Liver (tissue), 9 donors: ENCODE results near the gene IBA57. TPM values are rescaled to one million over a fixed set of nuclear protein-coding genes. Genes with fewer than 3 reads are reported as not detected.

Source experiments
- DNase-seq: peaks from one replicate; pipeline ENCODE4 v3.0.0-alpha.2; 2017; ENCODE audit warnings: low spot score
- H3K27ac ChIP-seq, 2 donors: one replicate each; pipeline ENCODE4 v1.7.0; 2013; ENCODE audit warnings: inconsistent platforms in 2 of 2, low read length in 2 of 2, control low read depth in 1 of 2, low read depth in 1 of 2, mild to moderate bottlenecking in 1 of 2
- H3K27me3 ChIP-seq, 4 donors: one replicate each; pipeline versions ENCODE4 v1.6.1 to v1.7.0; 2013; ENCODE audit warnings: low read length in 3 of 4, inconsistent platforms in 1 of 4, mild to moderate bottlenecking in 1 of 4, moderate library complexity in 1 of 4; ENCODE audit not compliant: control insufficient read depth in 4 of 4, insufficient read depth in 4 of 4
- H3K36me3 ChIP-seq, 4 donors: one replicate each; pipeline versions ENCODE4 v1.6.1 to v1.7.0; 2013; ENCODE audit warnings: low read length in 3 of 4, mild to moderate bottlenecking in 3 of 4, low read depth in 1 of 4, moderate library complexity in 1 of 4; ENCODE audit not compliant: control insufficient read depth in 4 of 4, insufficient read depth in 3 of 4
- H3K4me1 ChIP-seq, 4 donors: one replicate each; pipeline versions ENCODE4 v1.6.1 to v1.7.0; 2013; ENCODE audit warnings: low read length in 3 of 4, mild to moderate bottlenecking in 3 of 4, moderate library complexity in 1 of 4; ENCODE audit not compliant: control insufficient read depth in 4 of 4, insufficient read depth in 4 of 4
- H3K4me3 ChIP-seq, 3 donors: one replicate each; pipeline versions ENCODE4 v1.6.1 to v1.7.0; 2013; ENCODE audit warnings: low read length in 3 of 3, control low read depth in 1 of 3, low read depth in 1 of 3, mild to moderate bottlenecking in 1 of 3
- H3K9ac ChIP-seq, 2 donors: one replicate each; pipeline ENCODE4 v1.7.0; 2013; ENCODE audit warnings: low read length in 2 of 2, mild to moderate bottlenecking in 2 of 2, moderate library complexity in 2 of 2, control low read depth in 1 of 2, low read depth in 1 of 2
- H3K9me3 ChIP-seq, 4 donors: one replicate each; pipeline versions ENCODE4 v1.6.1 to v1.7.0; 2013; ENCODE audit warnings: low read length in 3 of 4; ENCODE audit not compliant: control insufficient read depth in 4 of 4
- EGR1 ChIP-seq, 2 donors: IDR thresholded peaks; 2 replicates each; pipeline ENCODE4 v1.6.1; 2016 to 2018; ENCODE audit warnings: antibody characterized with exemption in 2 of 2, low read depth in 2 of 2
- FOXA1 ChIP-seq: IDR thresholded peaks from 2 replicates; pipeline ENCODE4 v1.6.1; 2016; ENCODE audit warnings: antibody characterized with exemption
- FOXA2 ChIP-seq: IDR thresholded peaks from 2 replicates; pipeline ENCODE4 v1.6.1; 2016; ENCODE audit warnings: antibody characterized with exemption
- GABPA ChIP-seq, 2 donors: IDR thresholded peaks in 1 of 2; conservative IDR thresholded peaks in 1 of 2; 2 replicates each; pipeline ENCODE4 v1.6.1; 2016; ENCODE audit warnings: antibody characterized with exemption in 2 of 2, mild to moderate bottlenecking in 1 of 2, moderate library complexity in 1 of 2
- HNF4A ChIP-seq, 2 donors: conservative IDR thresholded peaks; 2 replicates each; pipeline ENCODE4 v1.6.1; 2016; ENCODE audit warnings: antibody characterized with exemption in 2 of 2, mild to moderate bottlenecking in 2 of 2
- NR2F2 ChIP-seq: IDR thresholded peaks from 2 replicates; pipeline ENCODE4 v1.6.1; 2016; ENCODE audit warnings: antibody characterized with exemption
- RXRA ChIP-seq, 2 donors: IDR thresholded peaks; 2 replicates each; pipeline ENCODE4 v1.6.1; 2017 to 2018; ENCODE audit warnings: antibody characterized with exemption in 2 of 2, mild to moderate bottlenecking in 1 of 2
- SP1 ChIP-seq: IDR thresholded peaks from 2 replicates; pipeline ENCODE4 v1.6.1; 2018; ENCODE audit warnings: antibody characterized with exemption, mild to moderate bottlenecking
- YY1 ChIP-seq: IDR thresholded peaks from 2 replicates; pipeline ENCODE4 v1.6.1; 2016; ENCODE audit warnings: antibody characterized with exemption, mild to moderate bottlenecking
- WGBS: extraction: QIAGEN DNeasy Blood & Tissue Kit; methylation state at CpG from one replicate; pipeline ENCODE4 v1.1.7; 2013; 5-methylcytosine and 5-hydroxymethylcytosine counted together
- polyA plus RNA-seq, 2 donors: library from polyadenylated mRNA; stranded (reverse) in 1 of 2; unstranded in 1 of 2; fragments of 200-250 nt in 1 of 2; fragments of >200 nt in 1 of 2; fragmentation: Nextera tagmentation in 1 of 2; extraction: Ambion mirVana in 1 of 2; gene quantifications; one replicate each; pipeline versions ENCODE4 v1.2.1 to v1.2.3, GENCODE V29; 2013 to 2015
- total RNA-seq, 2 donors: library from RNA; depleted of rRNA; stranded (reverse); fragments of >200 nt; gene quantifications; one replicate each; pipeline ENCODE4 v1.2.3, GENCODE V29; 2014
- TF ChIP-seq, protein P1 (sequence below): IDR thresholded peaks from 2 replicates; pipeline ENCODE4 v1.6.1; 2016; ENCODE audit warnings: antibody characterized with exemption
- TF ChIP-seq, protein P2 (sequence below): IDR thresholded peaks from 2 replicates; pipeline ENCODE4 v1.6.1; 2016; ENCODE audit warnings: antibody characterized with exemption
- TF ChIP-seq, protein P3 (sequence below): IDR thresholded peaks from 2 replicates; pipeline ENCODE4 v1.6.1; 2016; ENCODE audit warnings: antibody characterized with exemption, mild to moderate bottlenecking
- TF ChIP-seq, protein P4 (sequence below): fragments of 150-350 bp; IDR thresholded peaks from 2 replicates; pipeline ENCODE4 v1.5.1; 2017; ENCODE audit warnings: improper control_type of control experiment, low read depth, low read length; ENCODE audit not compliant: missing input control
- donor health status: healthy.
- donor health status: healthy.
- donor health status: healthy.
- donor health status: healthy.
- donor health status: healthy.

IBA57 gene
- total and polyA plus RNA-seq, 4 donors: 1.6 to 12.0 (median 8.4) TPM

DNA sequence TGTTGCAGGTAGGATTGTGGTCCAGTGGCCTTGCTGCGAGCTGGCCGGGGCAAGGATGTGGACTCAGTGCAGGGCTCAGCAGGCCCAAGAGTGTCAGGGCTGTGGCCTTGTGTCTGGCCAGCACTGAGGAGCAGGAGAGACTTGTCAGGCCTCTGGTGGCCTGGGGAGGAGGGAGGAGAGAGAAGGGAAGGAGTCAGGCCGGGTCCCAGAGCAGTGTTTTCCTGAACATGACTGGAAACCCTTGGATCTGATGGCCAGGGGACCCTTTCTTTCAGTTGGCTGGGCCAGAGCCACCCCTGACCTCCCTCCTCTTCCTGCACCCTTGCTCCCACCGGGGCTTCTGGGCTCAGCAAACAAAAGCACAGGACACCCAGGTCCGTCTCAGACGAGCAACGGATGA is 5.1 kb downstream of the IBA57 start:
- H3K9ac ChIP-seq: no peak overlapping the region
- H3K4me3 ChIP-seq: no peak overlapping the region
- no peak overlapping the region for H3K27ac ChIP-seq
- TF ChIP-seq SP1 (no peak), GABPA (IDR thresholded peaks at IDR 0.05 in 1 of 2, conservative IDR thresholded peaks at IDR 0.05 in 1 of 2) (no peak), NR2F2 (no peak)
- TF ChIP-seq, protein P1, sequence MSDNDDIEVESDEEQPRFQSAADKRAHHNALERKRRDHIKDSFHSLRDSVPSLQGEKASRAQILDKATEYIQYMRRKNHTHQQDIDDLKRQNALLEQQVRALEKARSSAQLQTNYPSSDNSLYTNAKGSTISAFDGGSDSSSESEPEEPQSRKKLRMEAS: no peak
- no peaks in the 10 kb centered on the region for H3K27me3 ChIP-seq
- peaks cover 0 to 5% (median 1%) of the 10 kb centered on the region in 4 donors for H3K36me3 ChIP-seq
- DNase-seq: no peak
- 93% methylated on average over 7 of the region's 7 CpGs for WGBS
- H3K9me3 ChIP-seq: no peaks in the 10 kb centered on the region
- peaks cover 0 to 9% (median 3%) of the 10 kb centered on the region in 4 donors for H3K4me1 ChIP-seq

DNA sequence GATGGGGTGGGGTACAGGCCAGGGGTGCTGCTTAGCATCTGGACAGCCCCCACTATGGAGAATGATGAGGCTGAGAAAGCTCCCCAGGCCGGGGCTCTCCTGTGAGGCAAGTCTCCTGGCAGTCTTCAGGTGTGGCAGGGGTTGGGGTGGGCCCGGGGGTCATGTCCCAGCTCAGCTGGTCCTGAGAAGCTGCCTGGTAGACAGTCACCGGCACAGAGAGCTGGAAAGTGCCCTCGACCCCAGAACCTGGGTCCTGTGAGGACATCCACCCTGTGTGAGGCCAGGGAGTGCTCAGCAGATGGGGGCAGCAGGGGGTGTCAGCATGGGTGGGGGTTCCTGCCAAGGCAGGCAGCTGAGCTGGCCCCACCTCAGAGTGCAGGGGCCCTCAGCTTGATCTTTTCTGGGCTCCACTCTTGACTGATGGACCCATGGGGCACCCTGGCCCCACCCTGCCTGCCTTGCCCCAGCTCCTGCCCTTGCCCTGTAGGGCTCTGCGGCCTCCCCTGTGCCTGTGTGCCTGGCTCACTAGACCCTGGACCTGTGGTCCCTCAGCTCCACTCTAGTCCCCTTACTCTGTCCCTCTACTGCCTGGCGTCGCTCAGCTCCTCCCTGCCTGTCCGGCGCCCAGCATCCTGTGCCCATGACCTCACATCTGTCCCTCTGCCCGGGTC is 5.8 kb downstream of the IBA57 start:
- DNase-seq: no peak
- TF ChIP-seq HNF4A (conservative IDR thresholded peaks at IDR 0.05) (no peak), FOXA1 (no peak)
- TF ChIP-seq, protein P2, sequence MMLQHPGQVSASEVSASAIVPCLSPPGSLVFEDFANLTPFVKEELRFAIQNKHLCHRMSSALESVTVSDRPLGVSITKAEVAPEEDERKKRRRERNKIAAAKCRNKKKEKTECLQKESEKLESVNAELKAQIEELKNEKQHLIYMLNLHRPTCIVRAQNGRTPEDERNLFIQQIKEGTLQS: no peak
- TF ChIP-seq, protein P3, sequence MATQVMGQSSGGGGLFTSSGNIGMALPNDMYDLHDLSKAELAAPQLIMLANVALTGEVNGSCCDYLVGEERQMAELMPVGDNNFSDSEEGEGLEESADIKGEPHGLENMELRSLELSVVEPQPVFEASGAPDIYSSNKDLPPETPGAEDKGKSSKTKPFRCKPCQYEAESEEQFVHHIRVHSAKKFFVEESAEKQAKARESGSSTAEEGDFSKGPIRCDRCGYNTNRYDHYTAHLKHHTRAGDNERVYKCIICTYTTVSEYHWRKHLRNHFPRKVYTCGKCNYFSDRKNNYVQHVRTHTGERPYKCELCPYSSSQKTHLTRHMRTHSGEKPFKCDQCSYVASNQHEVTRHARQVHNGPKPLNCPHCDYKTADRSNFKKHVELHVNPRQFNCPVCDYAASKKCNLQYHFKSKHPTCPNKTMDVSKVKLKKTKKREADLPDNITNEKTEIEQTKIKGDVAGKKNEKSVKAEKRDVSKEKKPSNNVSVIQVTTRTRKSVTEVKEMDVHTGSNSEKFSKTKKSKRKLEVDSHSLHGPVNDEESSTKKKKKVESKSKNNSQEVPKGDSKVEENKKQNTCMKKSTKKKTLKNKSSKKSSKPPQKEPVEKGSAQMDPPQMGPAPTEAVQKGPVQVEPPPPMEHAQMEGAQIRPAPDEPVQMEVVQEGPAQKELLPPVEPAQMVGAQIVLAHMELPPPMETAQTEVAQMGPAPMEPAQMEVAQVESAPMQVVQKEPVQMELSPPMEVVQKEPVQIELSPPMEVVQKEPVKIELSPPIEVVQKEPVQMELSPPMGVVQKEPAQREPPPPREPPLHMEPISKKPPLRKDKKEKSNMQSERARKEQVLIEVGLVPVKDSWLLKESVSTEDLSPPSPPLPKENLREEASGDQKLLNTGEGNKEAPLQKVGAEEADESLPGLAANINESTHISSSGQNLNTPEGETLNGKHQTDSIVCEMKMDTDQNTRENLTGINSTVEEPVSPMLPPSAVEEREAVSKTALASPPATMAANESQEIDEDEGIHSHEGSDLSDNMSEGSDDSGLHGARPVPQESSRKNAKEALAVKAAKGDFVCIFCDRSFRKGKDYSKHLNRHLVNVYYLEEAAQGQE: no peak
- Histone ChIP-seq H3K9ac (no peak overlapping the region), H3K27ac (no peak overlapping the region), H3K36me3 (peaks cover 0 to 5% (median 3%) of the 10 kb centered on the region in 4 donors), H3K27me3 (no peaks in the 10 kb centered on the region), H3K4me3 (no peak overlapping the region), H3K9me3 (no peaks in the 10 kb centered on the region), H3K4me1 (peaks cover 0 to 7% (median 3%) of the 10 kb centered on the region in 4 donors)
- WGBS: 85% methylated on average over 10 of the region's 10 CpGs

DNA sequence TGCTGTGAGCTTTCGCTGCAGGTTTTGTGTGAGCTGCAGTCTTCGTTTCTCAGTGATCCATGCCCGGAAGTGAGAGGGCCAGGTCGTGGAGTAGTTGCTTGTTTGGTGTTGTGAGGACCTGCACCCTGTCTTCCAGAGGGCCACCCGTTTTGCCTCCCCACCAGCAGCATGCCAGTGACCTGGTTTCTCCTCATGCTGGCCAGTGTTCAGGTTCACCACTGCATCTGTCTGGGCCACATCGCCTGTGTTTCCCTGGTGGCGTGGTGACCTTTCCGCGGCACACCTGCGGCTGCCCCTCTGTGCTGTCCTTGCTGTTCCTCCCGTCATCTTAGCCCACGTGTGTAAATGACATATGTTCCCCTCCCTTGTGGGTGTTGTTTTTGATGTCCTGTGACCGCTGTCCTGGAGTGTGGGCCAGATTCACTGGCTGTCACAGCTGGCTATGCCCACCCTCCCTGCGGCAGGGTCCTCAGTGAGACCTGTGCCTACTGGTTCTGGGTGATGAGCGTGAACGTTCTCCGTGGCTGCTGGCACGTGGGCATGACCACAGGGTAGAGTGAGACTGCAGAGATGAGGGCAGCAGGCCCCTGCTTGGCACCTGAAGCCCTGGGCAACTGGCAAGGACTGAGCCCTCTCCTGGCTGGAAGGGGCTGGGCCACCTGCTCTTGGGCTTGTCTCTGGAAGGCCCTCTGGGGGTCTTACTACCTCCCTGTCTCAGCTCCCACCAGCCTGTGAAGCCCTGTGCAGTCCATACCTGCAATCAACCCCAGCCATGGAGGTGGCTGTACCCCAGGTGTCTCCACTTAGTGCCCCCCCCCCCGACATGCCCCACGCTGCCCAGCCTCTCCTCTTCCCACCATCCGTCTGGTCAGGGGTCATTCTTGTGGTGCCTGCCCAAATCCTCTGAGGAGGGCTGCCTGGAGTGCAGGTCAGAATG is 7.3 kb downstream of the IBA57 start:
- H3K4me3 ChIP-seq: no peak overlapping the region
- H3K9ac ChIP-seq: no peak overlapping the region
- no peak overlapping the region for H3K27ac ChIP-seq
- H3K9me3 ChIP-seq: no peaks in the 10 kb centered on the region
- H3K4me1 ChIP-seq: no peaks in the 10 kb centered on the region
- no peaks in the 10 kb centered on the region for H3K27me3 ChIP-seq
- WGBS: 89% methylated on average over 21 of the region's 21 CpGs
- DNase-seq: no peak
- peaks cover 0 to 7% (median 4%) of the 10 kb centered on the region in 4 donors for H3K36me3 ChIP-seq
- TF ChIP-seq, protein P1: no peak
- no peak for TF ChIP-seq HNF4A (conservative IDR thresholded peaks at IDR 0.05)
- TF ChIP-seq, protein P3: no peak
- no peak for TF ChIP-seq RXRA (IDR thresholded peaks at IDR 0.05)
- TF ChIP-seq, protein P2: no peak
- TF ChIP-seq EGR1 (IDR thresholded peaks at IDR 0.05; ENCODE audit: low read depth in 2 of 2): no peak
- TF ChIP-seq, protein P4, sequence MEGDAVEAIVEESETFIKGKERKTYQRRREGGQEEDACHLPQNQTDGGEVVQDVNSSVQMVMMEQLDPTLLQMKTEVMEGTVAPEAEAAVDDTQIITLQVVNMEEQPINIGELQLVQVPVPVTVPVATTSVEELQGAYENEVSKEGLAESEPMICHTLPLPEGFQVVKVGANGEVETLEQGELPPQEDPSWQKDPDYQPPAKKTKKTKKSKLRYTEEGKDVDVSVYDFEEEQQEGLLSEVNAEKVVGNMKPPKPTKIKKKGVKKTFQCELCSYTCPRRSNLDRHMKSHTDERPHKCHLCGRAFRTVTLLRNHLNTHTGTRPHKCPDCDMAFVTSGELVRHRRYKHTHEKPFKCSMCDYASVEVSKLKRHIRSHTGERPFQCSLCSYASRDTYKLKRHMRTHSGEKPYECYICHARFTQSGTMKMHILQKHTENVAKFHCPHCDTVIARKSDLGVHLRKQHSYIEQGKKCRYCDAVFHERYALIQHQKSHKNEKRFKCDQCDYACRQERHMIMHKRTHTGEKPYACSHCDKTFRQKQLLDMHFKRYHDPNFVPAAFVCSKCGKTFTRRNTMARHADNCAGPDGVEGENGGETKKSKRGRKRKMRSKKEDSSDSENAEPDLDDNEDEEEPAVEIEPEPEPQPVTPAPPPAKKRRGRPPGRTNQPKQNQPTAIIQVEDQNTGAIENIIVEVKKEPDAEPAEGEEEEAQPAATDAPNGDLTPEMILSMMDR: no peak
- no peak for TF ChIP-seq GABPA (IDR thresholded peaks at IDR 0.05 in 1 of 2, conservative IDR thresholded peaks at IDR 0.05 in 1 of 2)
- no peak for TF ChIP-seq FOXA2
- TF ChIP-seq NR2F2: no peak
- no peak for TF ChIP-seq YY1
